T-helper 1 cell (primary cell): ENCODE results near the gene MAPRE2.
"Not testable (repeated sequence)": the region's sequence is repeated elsewhere in the genome, so short reads cannot be mapped to it uniquely, and the experiment has no call there.

Experiments used
- DNase-seq, 5 donors: peaks; one replicate each; pipeline ENCODE4 v3.0.0-alpha.2; 2012 to 2020

Gene MAPRE2

DNA sequence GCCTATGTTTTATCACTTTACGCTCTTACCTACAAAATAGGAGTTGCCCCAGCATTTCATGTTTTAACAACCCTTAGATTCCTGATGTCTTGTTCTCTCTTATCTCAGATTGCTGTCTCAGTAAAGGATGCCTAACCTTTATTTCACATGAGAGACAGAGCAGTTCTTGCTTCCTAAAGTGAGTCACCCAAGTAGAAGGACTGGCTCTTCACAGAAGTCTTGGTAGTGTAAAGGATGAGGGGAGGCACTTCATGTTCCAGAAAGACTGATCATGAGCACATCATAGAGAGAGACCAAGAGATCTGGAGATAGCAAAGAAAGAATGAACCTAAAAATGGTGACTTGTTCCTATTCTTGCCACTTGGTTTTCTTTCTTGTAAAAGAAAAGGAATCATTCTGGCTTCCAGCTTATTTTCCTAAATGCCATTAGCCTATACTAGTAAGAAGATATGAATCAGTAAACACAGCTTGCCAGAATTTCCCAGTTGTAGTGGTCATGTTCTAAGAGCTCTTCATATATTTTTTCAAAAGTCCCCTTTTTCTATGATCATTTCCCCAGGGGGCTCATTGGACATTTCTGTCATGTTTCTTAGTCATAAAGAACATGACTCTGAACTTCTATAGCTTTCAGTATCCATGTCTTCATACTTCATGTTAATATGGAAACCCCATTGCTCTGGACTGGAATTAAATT is 54.9 kb downstream of the MAPRE2 start:
- no peak for DNase-seq

DNA sequence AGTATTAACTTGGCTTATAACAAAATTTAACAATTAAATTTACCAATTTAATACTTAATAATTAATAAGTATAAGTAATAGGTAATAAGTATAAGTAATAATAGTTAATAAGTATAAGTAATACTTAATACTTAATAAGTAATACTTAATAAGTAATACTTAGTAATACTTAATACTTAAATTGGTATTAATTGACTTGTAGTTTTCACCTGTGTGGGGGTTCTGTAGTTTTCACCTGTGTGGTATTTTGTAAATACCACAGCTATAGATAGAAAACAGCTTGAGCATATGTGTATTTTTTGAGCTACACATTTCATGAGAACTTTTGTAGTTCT is 55.4 kb downstream of the MAPRE2 start:
- no peak for DNase-seq

DNA sequence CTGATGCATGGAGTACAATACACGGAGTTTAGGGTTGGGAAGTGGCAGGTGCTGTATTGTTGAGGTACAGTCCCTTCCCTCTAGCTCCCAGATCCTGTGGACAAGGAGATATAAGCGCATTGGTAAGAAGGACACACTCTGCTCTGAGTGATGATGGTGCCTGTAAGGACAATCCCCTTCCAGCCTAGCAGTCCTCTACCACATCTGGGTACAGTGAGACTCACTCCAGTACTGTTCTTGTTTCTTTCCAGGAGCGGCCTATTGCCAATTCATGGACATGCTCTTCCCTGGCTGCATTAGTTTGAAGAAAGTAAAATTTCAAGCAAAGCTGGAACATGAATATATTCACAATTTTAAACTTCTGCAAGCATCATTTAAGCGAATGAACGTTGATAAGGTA is 56.0 kb downstream of the MAPRE2 start:
- no peak for DNase-seq

DNA sequence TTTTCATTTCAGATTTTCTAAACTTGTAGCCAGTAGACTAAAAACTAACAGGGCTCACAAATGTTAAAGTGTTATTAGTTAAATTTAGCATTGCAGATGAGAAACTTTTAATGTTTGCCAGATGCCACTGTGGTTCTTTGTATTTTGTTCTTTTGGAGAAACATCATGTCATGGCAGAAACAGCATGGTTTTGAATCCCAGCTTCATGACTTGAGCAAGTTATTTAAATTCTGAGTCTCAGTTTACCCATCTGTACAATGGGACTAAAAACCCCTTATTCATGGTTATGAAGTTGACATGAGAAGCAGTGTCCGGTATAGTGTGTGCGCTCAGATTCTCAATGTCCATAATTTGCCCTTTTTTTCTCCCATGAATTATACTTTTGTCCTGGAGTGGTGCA is 56.5 kb downstream of the MAPRE2 start:
- no peak for DNase-seq

DNA sequence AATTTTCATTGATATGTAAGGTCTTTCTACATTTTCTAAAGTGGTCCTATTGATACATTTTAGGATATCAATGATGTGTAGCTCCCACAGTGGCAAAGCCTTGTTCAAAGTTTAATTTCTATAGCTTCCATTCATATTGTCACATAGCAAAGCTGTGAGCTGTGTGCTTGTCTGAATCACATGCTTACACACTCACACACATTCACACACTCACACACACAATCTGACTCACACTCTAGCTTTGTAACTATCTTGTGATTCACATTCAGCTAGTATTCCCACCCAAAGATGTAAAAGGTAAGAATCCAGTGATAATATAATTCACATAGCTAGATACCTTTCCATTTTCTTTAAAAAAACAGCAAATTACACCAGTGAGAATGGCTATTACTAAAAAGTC is 58.7 kb downstream of the MAPRE2 start:
- no peak for DNase-seq

DNA sequence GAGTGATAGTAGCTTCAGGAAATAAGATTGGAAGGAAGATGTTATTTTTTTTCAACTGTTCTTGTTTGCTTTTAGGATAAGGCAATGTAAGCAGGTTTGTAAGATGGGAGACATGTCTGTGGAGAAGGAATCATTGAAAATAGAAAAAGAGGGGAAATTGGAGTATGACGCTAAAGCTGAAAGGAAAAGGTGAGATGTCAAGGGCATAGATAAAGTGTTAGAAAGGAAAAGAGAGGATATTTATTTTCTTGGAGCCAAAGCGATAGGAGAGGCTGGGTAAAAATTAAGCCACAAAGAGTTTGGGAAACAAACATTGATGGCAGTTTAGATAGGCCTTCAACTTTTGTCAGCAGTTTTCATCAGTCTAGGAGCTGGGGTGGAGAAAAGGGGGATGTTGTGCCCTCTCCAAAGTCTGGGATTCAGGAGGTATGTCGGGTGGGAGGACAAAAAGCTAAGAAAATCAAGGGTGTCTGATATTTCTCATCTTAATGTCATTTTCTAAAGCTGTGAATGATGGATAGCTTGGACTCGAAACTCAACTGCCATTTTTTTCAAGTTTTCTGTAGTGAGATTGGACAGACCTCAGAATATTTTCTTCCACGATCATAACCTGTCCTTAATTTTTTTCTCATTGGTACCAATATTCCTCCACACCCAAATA is 63.3 kb downstream of the MAPRE2 start:
- no peak for DNase-seq

DNA sequence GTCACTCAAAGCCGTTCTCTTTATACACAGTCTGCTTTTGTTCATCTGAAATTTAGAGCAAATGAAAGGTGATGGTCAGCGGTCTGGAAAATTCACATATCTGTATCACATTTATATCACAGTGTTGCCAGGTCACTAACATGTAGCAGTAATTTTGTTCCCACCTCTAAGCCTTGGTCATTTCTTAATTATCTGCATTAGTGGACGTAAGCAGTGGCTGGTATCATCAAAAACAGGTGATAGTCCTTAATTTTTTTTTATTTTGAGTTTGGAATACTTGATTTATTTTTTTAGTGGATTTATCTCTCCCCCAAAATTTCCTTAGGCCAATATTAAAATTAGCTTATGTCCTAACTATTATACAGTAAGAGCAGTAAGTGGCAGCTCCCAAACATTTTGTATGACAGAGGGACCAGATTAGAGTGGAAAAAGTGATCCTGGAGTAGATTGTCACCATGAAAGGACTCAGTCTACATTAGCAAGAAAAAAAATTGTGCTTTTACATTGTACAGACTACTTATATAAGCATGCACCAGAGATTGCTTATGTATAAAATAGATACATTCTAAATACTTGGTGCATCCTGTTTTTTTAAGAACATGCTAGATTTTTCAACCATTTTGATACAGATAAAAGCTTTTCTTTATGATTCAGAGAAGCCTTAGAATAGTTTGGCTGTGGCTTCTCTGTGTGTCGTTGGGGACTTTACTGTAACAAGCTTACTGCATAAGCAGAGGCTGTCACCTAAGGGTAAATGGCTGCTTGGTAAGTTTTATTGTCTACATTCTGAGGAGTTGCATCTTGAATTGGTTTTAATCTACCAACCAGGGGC is 65.0 kb downstream of the MAPRE2 start:
- DNase-seq = no peak

DNA sequence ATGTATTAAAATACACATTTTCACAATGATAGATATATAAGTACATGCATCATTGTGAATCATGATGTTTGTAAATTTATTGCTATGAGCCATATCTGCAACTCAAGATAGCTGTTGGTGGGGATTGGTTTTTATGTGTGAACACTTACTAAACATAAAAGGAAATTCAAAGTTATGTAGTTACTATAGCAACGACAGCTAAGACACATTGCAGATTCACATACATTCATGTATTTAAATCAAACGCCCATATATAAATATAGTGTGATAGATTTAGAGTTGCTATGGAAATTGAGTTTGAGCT is 65.6 kb downstream of the MAPRE2 start:
- no peak for DNase-seq

DNA sequence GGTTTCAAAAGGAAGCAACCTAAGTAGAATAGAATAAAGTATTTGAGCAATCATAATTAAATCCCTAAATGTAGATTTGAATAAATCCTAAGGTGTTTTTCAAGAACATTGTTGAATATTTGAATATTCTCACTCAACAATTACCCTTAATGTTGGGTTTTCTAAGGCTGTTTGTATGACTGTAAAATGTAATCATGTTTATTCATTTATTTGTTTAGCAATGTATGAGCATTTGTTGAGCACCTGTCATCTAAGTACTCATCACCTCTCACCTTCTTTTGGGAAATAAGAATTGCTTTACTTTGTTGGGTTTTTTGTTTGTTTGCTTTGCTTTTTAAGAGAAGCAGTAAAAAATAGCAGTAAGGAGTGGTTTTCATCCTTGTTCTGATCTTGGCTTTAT is 66.0 kb downstream of the MAPRE2 start:
- DNase-seq = no peak

DNA sequence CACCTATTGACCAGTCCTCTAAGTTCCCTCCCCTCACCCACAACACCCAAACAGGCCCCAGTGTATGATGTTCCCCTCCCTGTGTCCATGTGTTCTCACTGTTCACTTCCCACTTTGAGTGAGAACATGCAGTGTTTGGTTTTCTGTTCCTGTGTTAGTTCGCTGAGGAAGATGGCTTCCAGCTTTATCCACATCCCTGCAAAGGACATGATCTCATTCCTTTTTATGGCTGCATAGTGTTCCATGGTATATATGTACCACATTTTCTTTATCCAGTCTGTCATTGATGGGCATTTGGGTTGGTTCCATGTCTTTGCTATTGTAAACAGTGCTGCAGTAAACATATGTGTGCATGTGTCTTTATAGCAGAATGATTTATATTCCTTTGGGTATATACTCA is 66.9 kb downstream of the MAPRE2 start:
- not testable (repeated sequence) for DNase-seq

DNA sequence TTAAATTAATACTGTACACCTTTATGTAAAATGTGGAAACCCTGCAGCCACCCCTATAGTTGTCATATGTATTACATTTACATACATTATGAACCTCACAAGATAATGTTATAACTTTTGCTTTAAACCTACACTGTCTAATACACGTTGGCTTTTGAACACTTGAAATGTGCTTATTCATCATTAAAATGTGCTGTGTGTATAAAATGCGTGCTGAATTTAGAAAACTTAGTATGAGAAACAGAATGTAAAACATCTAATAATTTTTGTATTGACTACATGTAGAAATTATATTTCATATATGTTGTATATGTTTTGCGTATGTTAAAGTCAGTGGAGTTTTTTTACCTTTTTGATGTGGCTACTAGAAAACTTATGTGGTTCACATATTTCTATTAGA is 68.8 kb downstream of the MAPRE2 start:
- DNase-seq = no peak

DNA sequence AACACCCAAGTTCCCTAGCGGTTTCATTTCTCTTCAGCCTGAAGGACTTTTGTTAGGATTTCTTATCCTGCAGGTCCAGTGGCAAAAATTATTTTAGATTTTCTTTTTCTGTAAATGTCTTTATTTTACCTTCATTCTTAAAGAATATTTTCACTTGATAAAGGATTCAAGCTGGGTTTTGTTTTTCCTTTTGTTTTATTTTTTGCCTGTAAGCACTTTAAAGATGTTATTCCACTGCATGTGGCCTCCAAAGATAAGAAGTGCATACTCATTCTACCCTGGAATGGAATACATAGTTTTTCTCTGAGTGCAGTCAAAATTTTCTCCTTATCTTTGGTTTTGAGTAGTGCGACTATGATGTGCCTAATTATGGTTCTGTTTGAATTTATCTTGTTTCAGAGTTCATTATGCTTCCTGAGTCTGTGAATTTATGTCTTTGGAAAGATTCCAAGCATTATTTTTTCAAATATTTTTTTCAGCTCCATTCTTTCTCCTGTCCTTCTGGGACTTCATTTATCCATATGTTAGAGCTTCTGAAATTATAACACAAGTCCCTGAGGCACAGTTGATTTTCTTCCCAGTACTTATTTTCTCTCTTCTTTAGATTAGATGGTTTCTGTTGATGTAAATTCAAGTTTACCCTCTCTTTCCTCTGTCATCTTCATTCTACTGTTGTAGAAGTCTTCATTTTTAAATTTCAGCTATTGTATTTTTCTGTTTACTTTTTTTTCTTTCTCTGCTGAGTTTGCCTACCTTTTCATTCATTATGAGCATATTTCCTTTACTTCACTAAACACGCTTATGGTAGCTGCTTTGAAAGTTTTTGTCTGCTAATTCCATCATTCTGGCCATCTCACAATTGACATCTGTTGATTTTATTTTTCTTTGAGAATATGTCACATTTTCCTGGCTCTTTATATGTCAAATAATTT is 69.6 kb downstream of the MAPRE2 start:
- no peak for DNase-seq

DNA sequence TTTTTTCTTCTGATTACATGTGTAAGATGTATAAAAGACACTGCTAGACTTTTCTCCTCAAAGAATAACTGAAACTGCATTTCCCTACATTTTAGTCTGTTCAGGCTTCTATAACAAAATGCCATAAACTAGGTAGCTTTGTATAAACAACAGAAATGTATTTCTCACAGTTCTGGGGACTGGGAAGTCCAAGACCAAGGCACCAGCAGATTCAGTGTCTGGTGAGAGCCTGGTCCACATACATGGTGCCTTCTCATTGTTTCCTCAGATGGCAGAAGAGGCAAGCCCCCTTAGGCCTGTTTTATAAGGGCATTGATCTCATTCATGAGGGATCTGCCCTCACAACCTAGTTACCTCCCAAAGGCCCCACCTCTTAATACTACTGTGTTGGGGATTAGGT is 71.5 kb downstream of the MAPRE2 start:
- no peak for DNase-seq

DNA sequence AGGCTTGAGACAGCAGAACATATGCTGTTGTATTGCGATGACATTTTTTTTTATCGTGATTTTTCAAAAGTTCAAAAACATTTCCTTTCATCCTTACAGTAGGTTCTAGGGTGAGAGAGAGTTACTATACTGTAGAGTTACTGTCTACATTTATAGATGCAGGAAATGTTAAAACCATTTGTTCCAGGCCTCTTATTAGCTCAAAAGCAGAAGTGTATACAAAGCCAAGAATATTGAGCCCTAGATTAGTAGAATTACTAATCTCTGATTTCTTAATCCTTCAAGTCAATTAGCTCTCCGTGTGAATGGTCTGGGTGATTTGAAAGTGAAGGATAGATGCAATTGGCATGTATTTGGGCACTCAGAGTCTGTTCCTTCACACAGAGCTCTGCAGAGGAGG is 73.1 kb downstream of the MAPRE2 start:
- no peak for DNase-seq

DNA sequence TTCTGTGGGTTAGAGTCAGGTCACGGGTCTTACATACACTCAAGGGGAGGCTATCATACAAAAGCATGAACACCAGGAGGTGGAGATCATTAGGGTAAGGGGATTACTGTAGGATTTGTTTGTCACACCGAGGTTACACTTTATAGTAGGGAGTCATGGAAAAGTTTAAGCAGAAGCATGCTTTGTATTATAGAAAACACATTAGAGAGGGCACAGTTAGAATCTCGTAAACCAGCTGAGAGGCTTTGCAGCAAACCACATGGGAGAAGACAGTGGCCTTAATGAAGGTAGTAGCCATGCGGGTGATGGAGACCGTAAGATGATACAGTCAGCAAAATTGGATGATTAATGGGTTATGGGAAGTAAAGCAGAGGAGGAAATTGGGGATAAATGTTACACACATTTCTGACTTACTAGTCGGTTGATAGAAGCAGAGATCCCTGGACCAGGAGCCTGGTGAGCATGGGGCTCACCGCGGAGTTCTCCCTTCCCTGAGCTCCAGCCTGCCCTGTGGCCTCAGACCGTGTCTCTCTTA is 75.6 kb downstream of the MAPRE2 start:
- DNase-seq = no peak

DNA sequence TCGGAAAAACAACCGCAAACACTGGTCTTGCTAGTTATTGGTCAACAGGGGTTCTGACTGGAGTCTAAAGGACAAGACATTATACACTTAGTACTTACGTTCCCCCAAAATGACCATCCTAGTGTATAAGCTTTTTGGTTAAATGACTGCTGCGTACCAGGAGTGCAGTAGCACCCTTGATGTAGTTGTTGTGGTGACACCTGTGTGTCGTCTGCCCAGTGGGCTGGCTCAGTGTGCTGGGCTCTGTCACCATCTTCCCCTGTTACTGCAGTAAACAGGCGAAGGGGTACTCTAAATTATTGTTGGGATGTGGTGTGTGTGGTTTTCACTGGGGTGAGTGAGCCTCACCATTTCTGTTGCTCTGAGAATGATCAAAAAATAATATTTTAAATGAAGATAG is 76.2 kb downstream of the MAPRE2 start:
- DNase-seq = no peak

DNA sequence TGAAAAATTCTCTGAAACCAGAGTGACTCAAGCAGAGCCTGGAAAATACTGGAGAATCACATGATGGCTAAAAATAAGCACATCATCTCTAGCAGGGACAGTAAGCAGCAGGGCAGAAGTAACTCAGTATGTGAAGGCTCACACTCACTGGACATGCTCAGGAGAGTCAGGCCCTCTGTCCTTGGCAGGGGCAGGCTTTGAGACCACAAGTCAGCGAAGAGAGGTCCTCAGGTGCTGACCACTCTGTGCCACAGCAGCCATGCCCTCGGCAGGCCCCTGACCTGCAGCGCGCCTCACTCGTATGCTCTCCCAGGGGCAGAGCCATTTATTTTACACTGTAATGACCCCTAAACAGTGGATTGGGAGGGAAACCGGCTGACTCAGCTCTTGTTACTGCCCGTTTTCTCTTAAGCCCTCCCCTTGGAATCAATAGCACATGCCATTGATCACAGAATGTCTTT is 76.8 kb downstream of the MAPRE2 start:
- no peak for DNase-seq

DNA sequence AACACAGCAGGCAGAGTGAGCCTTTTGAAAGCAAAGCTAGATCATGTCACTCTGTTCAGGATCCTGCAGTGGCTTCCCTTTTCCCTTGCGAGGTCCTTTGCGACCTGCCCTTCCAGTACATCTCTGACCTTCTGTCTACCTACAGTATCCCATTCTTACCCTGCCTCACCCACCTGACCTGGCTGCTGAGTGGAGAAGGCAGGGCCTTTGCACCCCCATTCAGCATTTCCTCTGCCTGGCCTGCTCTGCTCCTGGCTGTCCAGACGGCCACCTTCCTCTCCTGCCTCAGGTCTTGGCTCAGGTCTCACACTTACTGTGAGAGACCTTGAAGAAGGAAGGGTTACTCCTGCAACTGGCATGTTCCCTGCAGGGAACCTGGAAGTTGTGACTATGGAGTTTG is 77.4 kb downstream of the MAPRE2 start:
- no peak for DNase-seq

DNA sequence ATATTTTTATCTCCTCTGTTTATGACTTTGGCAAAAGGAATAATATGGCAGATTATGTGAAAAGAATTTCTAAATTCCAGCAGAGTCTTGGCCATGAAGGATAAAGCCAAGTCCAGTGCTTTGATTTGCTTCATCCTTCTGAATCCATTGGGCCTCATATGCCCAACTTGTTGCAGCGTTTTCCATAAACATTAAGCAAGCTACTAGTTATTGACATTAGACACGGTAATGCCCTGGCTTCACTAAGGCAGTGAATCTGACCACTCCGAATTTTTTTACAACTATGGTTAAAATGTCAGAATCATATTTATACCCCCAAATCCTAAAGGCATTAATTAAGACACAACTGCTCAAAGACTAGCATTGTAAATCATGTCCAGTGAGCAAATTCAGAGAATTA is 79.8 kb downstream of the MAPRE2 start:
- DNase-seq = no peak

DNA sequence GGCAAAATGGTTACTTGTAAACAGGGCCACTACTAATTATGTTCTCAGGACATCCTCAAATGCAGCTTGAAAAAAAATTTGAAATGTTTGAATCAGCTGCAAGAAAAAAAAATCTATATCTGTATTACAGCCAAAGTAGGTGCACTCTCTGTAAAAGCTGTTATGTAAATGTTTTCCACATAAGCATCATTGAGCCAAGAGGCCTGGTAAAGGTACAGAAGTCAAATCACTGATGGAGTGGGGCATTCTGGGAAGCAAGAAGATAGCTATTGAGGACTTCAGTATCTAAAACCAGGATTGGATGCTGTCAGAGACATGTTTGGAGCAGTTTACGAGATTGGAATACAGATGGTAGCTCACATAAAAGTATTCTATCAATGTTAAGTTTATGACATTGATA is 80.3 kb downstream of the MAPRE2 start:
- DNase-seq = no peak

DNA sequence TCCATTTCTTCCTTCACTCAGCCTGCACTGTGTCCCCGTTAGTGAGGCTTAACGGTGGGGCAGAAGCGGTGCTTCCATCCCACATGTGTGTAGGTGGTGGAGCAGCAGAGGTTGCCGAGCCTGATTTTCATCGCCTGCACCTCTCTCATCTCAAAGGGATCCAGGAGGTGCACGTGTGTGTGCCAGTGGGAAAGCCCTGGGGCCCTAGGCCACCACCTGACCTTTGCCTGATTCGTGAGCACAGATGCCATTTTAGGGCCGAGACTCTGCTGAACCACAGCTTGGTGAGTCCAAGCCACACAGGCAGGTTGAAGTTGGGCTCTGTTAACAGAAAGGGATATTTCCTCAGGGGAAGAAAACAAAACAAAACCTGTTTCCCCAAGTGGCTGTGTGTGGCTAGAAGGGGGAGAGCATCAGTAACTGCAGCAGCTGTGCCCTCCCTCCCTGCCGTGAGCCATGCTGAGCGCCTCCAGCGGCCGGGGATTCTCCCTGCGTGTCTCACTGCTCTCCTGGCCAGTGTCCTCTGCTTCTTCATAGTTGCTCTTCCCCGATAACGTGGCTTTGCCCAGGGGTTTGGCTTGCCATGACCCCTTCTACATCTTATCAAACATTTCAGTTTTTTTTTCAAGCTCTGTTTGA is 81.5 kb downstream of the MAPRE2 start:
- no peak for DNase-seq

DNA sequence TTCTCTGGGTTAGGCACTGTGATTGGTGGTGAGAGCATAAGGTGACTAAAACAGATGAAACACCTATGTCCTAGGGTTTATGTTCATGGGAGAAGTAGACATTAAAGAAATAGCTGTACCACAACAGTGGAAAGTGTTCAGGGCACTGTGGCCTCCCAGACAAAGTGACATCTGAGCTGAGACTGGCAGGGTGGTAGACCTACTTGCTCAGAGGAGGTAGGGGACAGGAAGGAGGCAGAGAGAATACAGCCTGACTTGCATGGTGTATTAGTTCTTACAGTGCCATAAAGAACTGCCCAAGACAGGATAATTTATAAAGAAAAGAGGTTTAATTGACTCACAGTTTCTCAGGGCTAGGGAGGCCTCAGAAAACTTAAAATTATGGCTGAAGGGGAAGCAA is 82.6 kb downstream of the MAPRE2 start:
- no peak for DNase-seq
